NCI-H2171 (cell line): ENCODE measurements around the gene WLS.
"Not testable (repeated sequence)": the region's sequence is repeated elsewhere in the genome, so short reads cannot be mapped to it uniquely, and the experiment has no call there.

ENCODE experiments used
- DNase-seq: peaks from one replicate; lab custom pipeline; 2025; lab: John Stamatoyannopoulos, UW

The WLS gene

GRCh38 chr1:68198752-68199151 lies 33.6 kb downstream of the WLS start:
- DNase-seq, result no peak

- peak; percentile 3 for DNase-seq
These were observed 34.4 kb downstream of the WLS start for GRCh38 chr1:68197891-68198290.

GRCh38 chr1:68197461-68197860 lies 34.9 kb downstream of the WLS start:
- no peak for DNase-seq

- DNase-seq, result no peak
These were observed 35.6 kb downstream of the WLS start for GRCh38 chr1:68196676-68197075.

- DNase-seq, result no peak
These were observed 40.6 kb downstream of the WLS start for GRCh38 chr1:68191717-68192116.

GRCh38 chr1:68188644-68189340 lies 43.5 kb downstream of the WLS start:
- DNase-seq, result no peak

- no peak for DNase-seq
These were observed 44.2 kb downstream of the WLS start for GRCh38 chr1:68188060-68188538.

GRCh38 chr1:68185743-68186142 lies 46.6 kb downstream of the WLS start:
- DNase-seq, result no peak

GRCh38 chr1:68183895-68184294 lies 48.4 kb downstream of the WLS start:
- no peak for DNase-seq

- no peak for DNase-seq
These were observed 51.2 kb downstream of the WLS start for GRCh38 chr1:68181165-68181556.

- no peak for DNase-seq
These were observed 51.7 kb downstream of the WLS start for GRCh38 chr1:68180441-68181164.

- DNase-seq, result no peak
These were observed 53.4 kb downstream of the WLS start for GRCh38 chr1:68178821-68179490.

GRCh38 chr1:68175621-68176398 lies 56.5 kb downstream of the WLS start:
- peak; percentile 36 for DNase-seq

- DNase-seq, result no peak
These were observed 57.6 kb downstream of the WLS start for GRCh38 chr1:68174738-68175113.

- DNase-seq, result peak; percentile 24
These were observed 58.2 kb downstream of the WLS start for GRCh38 chr1:68173936-68174737.

- no peak for DNase-seq
These were observed 58.9 kb downstream of the WLS start for GRCh38 chr1:68173283-68173935.

- not testable (repeated sequence) for DNase-seq
These were observed 60.5 kb downstream of the WLS start for GRCh38 chr1:68171795-68172194.

GRCh38 chr1:68168545-68169171 lies 63.7 kb downstream of the WLS start:
- no peak for DNase-seq

GRCh38 chr1:68167211-68167610 lies 65.1 kb downstream of the WLS start:
- no peak for DNase-seq

GRCh38 chr1:68166348-68166747 lies 66.0 kb downstream of the WLS start:
- DNase-seq, result no peak
